AG20443 (cell line): ENCODE results near the gene FAM107A.

Experiments used
- DNase-seq: peaks from one replicate; pipeline ENCODE4 v3.0.0; 2012; ENCODE audit warnings: low spot score, mixed read lengths

The FAM107A gene

DNA sequence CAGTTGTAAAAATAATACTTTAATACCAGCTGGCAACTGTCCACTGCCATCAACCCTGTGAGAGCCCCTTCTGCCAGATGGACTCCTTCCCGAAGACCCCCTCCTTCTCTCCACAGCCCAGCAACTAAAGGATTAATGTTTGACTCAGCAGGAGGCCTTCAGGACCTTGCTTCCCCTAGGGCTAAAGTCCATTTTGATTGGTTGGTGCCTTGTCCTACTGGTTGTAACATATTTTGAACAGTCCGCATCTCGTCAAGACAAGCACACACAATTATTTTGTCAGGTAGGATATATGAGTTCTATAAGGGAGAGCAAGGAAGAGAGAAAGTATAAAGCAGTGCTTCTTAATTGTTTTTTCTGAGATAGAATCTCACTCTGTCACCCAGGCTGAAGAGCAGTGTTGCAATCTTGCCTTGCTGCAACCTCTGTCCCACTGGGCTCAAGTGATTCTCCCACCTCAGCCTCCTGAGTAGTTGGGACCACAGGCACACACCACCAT, 58.9 kb downstream of the FAM107A start:
- DNase-seq, result no peak

- DNase-seq, result no peak
Measured at GRCh38 chr3:58514405-58514804, 62.8 kb downstream of the FAM107A start.
